ENCODE data around the gene B4GALNT2.

GRCh38 chr17:49114703-49115102, 17.9 kb upstream of the B4GALNT2 start:
- no peak for TF ChIP-seq REST (IDR thresholded peaks at IDR 0.05; ENCODE audit: insufficient replicate concordance, low read depth)
- TF ChIP-seq, protein P1, sequence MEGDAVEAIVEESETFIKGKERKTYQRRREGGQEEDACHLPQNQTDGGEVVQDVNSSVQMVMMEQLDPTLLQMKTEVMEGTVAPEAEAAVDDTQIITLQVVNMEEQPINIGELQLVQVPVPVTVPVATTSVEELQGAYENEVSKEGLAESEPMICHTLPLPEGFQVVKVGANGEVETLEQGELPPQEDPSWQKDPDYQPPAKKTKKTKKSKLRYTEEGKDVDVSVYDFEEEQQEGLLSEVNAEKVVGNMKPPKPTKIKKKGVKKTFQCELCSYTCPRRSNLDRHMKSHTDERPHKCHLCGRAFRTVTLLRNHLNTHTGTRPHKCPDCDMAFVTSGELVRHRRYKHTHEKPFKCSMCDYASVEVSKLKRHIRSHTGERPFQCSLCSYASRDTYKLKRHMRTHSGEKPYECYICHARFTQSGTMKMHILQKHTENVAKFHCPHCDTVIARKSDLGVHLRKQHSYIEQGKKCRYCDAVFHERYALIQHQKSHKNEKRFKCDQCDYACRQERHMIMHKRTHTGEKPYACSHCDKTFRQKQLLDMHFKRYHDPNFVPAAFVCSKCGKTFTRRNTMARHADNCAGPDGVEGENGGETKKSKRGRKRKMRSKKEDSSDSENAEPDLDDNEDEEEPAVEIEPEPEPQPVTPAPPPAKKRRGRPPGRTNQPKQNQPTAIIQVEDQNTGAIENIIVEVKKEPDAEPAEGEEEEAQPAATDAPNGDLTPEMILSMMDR (IDR thresholded peaks at IDR 0.05; ENCODE audit: insufficient read depth, low read length), result no peak
- TF ChIP-seq SPI1 (IDR thresholded peaks at IDR 0.05; ENCODE audit: borderline replicate concordance, low read depth), result no peak
- no peak for TF ChIP-seq POLR2AphosphoS5 (IDR thresholded peaks at IDR 0.05; ENCODE audit: low read depth)
- no peak for TF ChIP-seq GABPA (IDR thresholded peaks at IDR 0.05; ENCODE audit: low read depth)
